B cell (primary cell): ENCODE measurements around the gene PIAS2.

Source experiments
- EZH2 ChIP-seq: IDR thresholded peaks from 2 replicates; pipeline ENCODE4 v1.6.1; 2012; ENCODE audit warnings: borderline replicate concordance, low read depth, mild to moderate bottlenecking, moderate library complexity, low read length; ENCODE audit not compliant: insufficient read depth, poor library complexity, severe bottlenecking
- TF ChIP-seq, protein P1 (sequence below): fragments of 200-600 bp; IDR thresholded peaks from one replicate; pipeline ENCODE4 v1.8.0; 2022; ENCODE audit warnings: antibody characterized with exemption, mild to moderate bottlenecking

DNA sequence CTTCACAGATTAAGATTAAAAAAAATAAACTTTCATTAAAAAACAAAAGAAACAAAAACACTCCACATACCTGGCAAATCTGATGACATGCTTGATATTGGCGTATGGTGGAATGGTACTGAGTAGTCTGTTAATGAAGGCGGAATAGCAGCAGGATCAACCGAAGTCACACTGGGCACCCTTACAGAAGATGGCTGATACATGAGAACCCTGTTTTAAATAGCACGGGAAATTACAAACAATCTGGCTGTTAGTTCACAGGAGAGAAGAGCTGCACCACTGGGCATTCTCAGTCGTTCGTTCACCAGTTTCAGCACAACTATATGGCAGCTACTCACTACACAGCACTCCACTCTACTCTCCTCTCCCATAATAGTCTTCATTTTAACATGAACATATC is 96.4 kb downstream of the PIAS2 start:
- TF ChIP-seq, protein P1, sequence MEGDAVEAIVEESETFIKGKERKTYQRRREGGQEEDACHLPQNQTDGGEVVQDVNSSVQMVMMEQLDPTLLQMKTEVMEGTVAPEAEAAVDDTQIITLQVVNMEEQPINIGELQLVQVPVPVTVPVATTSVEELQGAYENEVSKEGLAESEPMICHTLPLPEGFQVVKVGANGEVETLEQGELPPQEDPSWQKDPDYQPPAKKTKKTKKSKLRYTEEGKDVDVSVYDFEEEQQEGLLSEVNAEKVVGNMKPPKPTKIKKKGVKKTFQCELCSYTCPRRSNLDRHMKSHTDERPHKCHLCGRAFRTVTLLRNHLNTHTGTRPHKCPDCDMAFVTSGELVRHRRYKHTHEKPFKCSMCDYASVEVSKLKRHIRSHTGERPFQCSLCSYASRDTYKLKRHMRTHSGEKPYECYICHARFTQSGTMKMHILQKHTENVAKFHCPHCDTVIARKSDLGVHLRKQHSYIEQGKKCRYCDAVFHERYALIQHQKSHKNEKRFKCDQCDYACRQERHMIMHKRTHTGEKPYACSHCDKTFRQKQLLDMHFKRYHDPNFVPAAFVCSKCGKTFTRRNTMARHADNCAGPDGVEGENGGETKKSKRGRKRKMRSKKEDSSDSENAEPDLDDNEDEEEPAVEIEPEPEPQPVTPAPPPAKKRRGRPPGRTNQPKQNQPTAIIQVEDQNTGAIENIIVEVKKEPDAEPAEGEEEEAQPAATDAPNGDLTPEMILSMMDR, result no peak
- TF ChIP-seq EZH2, result no peak
